T-helper 9 cell (primary cell): ENCODE measurements around the gene SYTL3.
"Not testable (repeated sequence)": the region's sequence is repeated elsewhere in the genome, so short reads cannot be mapped to it uniquely, and the experiment has no call there.

Experiments
- DNase-seq: peaks from one replicate; pipeline ENCODE4 v3.0.0-alpha.2; 2020

SYTL3 gene

GRCh38 chr6:158663625-158664165, 13.8 kb downstream of the SYTL3 start:
- no peak for DNase-seq

- DNase-seq: no peak
Observed at GRCh38 chr6:158665332-158665731, 15.5 kb downstream of the SYTL3 start.

GRCh38 chr6:158666628-158667359, 16.9 kb downstream of the SYTL3 start:
- no peak for DNase-seq

GRCh38 chr6:158667360-158667981, 17.6 kb downstream of the SYTL3 start:
- DNase-seq: no peak

- no peak for DNase-seq
Observed at GRCh38 chr6:158668707-158669103, 18.9 kb downstream of the SYTL3 start.

GRCh38 chr6:158669145-158670035, 19.5 kb downstream of the SYTL3 start:
- no peak for DNase-seq

GRCh38 chr6:158672119-158672518, 22.3 kb downstream of the SYTL3 start:
- not testable (repeated sequence) for DNase-seq

- no peak for DNase-seq
Observed at GRCh38 chr6:158672726-158673125, 22.9 kb downstream of the SYTL3 start.

GRCh38 chr6:158674342-158675131, 24.7 kb downstream of the SYTL3 start:
- DNase-seq: no peak

GRCh38 chr6:158677094-158677493, 27.2 kb downstream of the SYTL3 start:
- not testable (repeated sequence) for DNase-seq

- no peak for DNase-seq
Observed at GRCh38 chr6:158677906-158678578, 28.2 kb downstream of the SYTL3 start.

- no peak for DNase-seq
Observed at GRCh38 chr6:158680015-158680414, 30.2 kb downstream of the SYTL3 start.

- DNase-seq: no peak
Observed at GRCh38 chr6:158680481-158680880, 30.6 kb downstream of the SYTL3 start.

GRCh38 chr6:158684311-158684710, 34.5 kb downstream of the SYTL3 start:
- DNase-seq: no peak

GRCh38 chr6:158684745-158685324, 35.0 kb downstream of the SYTL3 start:
- DNase-seq: no peak

- no peak for DNase-seq
Observed at GRCh38 chr6:158686311-158686710, 36.5 kb downstream of the SYTL3 start.

GRCh38 chr6:158686791-158687381, 37.0 kb downstream of the SYTL3 start:
- DNase-seq: peak; percentile 39

- no peak for DNase-seq
Observed at GRCh38 chr6:158687506-158687905, 37.7 kb downstream of the SYTL3 start.

- no peak for DNase-seq
Observed at GRCh38 chr6:158688860-158689259, 39.0 kb downstream of the SYTL3 start.

- no peak for DNase-seq
Observed at GRCh38 chr6:158694913-158695312, 45.1 kb downstream of the SYTL3 start.

GRCh38 chr6:158697811-158698210, 48.0 kb downstream of the SYTL3 start:
- no peak for DNase-seq
